Peyer's patch (tissue), 4 donors: ENCODE data around the gene RNASE7. TPM values are rescaled to one million over a fixed set of nuclear protein-coding genes. Genes with fewer than 3 reads are reported as not detected.

ENCODE experiments used
- DNase-seq, 3 donors: peaks; one replicate each; pipeline ENCODE4 v3.0.0-alpha.2; 2017 to 2019
- H3K27ac ChIP-seq, 4 donors: fragments of 200-600 bp; sonication (generic); one replicate each; pipeline ENCODE4 v1.5.1; 2016 to 2019
- H3K27me3 ChIP-seq, 2 donors: fragments of 200-600 bp; sonication (generic); one replicate each; pipeline ENCODE4 v1.5.1; 2019
- H3K36me3 ChIP-seq, 3 donors: fragments of 200-600 bp; sonication (generic); one replicate each; pipeline ENCODE4 v1.5.1; 2016 to 2019
- H3K4me1 ChIP-seq, 4 donors: fragments of 200-600 bp; sonication (generic); one replicate each; pipeline ENCODE4 v1.5.1; 2016 to 2019
- H3K4me3 ChIP-seq, 4 donors: fragments of 200-600 bp; sonication (generic); 1 replicate in 3 of 4; 2 replicates in 1 of 4; pipeline ENCODE4 v1.5.1; 2016 to 2019; ENCODE audit warnings: mild to moderate bottlenecking in 1 of 4
- H3K9me3 ChIP-seq, 4 donors: fragments of 200-600 bp; sonication (generic); one replicate each; pipeline ENCODE4 v1.5.1; 2016 to 2019; ENCODE audit warnings: mild to moderate bottlenecking in 1 of 4
- POLR2A ChIP-seq, 2 donors: fragments of 450-650 bp; IDR thresholded peaks; one replicate each; pipeline ENCODE4 v1.5.1; 2017; ENCODE audit warnings: antibody characterized with exemption in 2 of 2, mild to moderate bottlenecking in 2 of 2, moderate library complexity in 2 of 2
- total RNA-seq, 4 donors: library from RNA; depleted of rRNA; stranded (reverse); fragments of >200 nt; gene quantifications; one replicate each; pipeline ENCODE4 v1.1.0, GENCODE V29; 2016
- TF ChIP-seq, protein P1 (sequence below), 6 experiments: fragments of 450-650 bp in 4 of 6; fragments of 200-600 bp in 2 of 6; sonication (generic) in 1 of 6; IDR thresholded peaks; one replicate each; pipeline ENCODE4 v1.5.1; 2017 to 2019; ENCODE audit warnings: antibody characterized with exemption in 6 of 6, mild to moderate bottlenecking in 3 of 6, moderate library complexity in 1 of 6

Gene RNASE7, protein sequence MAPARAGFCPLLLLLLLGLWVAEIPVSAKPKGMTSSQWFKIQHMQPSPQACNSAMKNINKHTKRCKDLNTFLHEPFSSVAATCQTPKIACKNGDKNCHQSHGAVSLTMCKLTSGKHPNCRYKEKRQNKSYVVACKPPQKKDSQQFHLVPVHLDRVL
- not detected for total RNA-seq

DNA sequence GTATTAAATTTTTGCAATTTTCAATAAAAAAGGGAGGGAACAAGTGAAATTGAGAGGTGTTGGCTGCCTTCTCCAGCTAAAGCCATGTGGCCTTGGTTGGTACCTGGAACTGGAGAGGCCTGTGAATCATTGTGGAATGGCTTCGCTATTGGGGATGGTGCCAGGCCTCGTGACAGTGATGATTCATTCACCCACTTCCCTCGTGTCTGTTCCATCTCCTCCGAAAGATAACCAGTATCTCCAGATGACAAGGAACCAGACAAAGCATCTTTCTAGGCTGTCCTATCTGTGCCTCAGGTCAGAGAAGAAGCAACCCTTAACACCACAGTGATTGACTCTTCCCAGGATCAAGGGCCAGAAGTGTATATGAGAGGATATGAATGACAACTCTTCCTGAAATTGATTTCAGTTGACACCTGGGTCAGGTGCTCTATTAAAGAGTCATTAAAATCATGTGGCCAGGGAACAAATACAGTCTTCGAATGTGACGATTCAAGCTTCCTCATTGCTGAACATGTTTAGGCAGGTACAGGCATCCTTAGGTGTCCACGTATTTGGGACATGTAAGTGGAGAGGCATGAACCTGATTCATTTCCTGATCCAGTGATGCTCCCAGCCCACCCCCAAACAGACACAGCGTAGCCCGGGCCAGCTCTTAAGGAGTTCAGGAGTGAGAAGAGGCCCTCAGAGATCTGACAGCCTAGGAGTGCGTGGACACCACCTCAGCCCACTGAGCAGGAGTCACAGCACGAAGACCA is at the start of gene RNASE7:
TSS of gene RNASE7 (plus strand) at position 687 of the 758 bp plus-strand sequence. CDS start 631 bp downstream, outside the sequence.
- peaks cover 0 to 32% (median 3%) of the 10 kb centered on the region in 4 donors for H3K4me1 ChIP-seq

DNA sequence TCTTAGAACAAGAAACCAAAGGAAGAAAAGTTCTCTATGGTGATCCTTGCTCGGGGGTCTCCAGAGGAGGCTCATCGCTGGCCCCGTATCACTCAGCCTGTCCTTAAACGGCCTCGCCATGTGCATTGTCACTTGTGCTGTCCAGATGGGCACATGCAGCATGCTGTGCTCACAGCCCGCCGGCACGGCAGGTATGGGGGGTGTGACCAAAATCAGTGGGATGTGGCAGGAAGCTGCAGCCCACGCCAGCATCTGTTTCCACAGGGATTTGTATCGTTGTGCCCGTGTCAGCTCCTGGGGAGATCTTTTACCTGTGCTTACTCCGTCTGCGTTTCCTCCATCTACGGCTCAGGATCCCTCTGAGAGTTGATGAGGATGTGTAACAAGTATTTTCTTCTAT is 45.6 kb upstream of the RNASE7 start:
- peaks cover 0 to 27% (median under 1%) of the 10 kb centered on the region in 4 donors for H3K4me1 ChIP-seq
- H3K27ac ChIP-seq = no peak overlapping the region
- H3K9me3 ChIP-seq = no peaks in the 10 kb centered on the region
- peaks cover 0 to 54% (median 0%) of the 10 kb centered on the region in 3 donors for H3K36me3 ChIP-seq
- no peaks in the 10 kb centered on the region for H3K27me3 ChIP-seq
- no peak for TF ChIP-seq POLR2A (IDR thresholded peaks at IDR 0.05)
- TF ChIP-seq, protein P1, sequence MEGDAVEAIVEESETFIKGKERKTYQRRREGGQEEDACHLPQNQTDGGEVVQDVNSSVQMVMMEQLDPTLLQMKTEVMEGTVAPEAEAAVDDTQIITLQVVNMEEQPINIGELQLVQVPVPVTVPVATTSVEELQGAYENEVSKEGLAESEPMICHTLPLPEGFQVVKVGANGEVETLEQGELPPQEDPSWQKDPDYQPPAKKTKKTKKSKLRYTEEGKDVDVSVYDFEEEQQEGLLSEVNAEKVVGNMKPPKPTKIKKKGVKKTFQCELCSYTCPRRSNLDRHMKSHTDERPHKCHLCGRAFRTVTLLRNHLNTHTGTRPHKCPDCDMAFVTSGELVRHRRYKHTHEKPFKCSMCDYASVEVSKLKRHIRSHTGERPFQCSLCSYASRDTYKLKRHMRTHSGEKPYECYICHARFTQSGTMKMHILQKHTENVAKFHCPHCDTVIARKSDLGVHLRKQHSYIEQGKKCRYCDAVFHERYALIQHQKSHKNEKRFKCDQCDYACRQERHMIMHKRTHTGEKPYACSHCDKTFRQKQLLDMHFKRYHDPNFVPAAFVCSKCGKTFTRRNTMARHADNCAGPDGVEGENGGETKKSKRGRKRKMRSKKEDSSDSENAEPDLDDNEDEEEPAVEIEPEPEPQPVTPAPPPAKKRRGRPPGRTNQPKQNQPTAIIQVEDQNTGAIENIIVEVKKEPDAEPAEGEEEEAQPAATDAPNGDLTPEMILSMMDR (IDR thresholded peaks at IDR 0.05) = no peak
- no peak for DNase-seq
- H3K4me3 ChIP-seq = no peak overlapping the region

More for the DNA sequence above, at the start of gene RNASE7:
- no peak within 1 kb of the TSS for H3K27ac ChIP-seq
- no peaks in the 10 kb centered on the region for H3K36me3 ChIP-seq
- no peak within 1 kb of the TSS for H3K4me3 ChIP-seq
- no peak for TF ChIP-seq POLR2A (IDR thresholded peaks at IDR 0.05)
- TF ChIP-seq, protein P1 (IDR thresholded peaks at IDR 0.05) = no peak
- H3K9me3 ChIP-seq = no peaks in the 10 kb centered on the region
- H3K27me3 ChIP-seq = no peaks in the 10 kb centered on the region
- no peak for DNase-seq

- Histone ChIP-seq H3K36me3 (peaks cover 0 to 50% (median 0%) of the 10 kb centered on the region in 3 donors), H3K27me3 (no peaks in the 10 kb centered on the region), H3K4me3 (no peak overlapping the region), H3K4me1 (peaks cover 0 to 21% (median 0%) of the 10 kb centered on the region in 4 donors), H3K27ac (no peak overlapping the region), H3K9me3 (no peaks in the 10 kb centered on the region)
- TF ChIP-seq POLR2A (IDR thresholded peaks at IDR 0.05) = no peak
- TF ChIP-seq, protein P1 (IDR thresholded peaks at IDR 0.05) = no peak
- DNase-seq = no peak
These were observed 45.0 kb upstream of the RNASE7 start for GRCh38 chr14:20997115-20997514.

- Histone ChIP-seq H3K27me3 (no peaks in the 10 kb centered on the region), H3K4me1 (peaks cover 0 to 19% (median 0%) of the 10 kb centered on the region in 4 donors), H3K27ac (no peak overlapping the region), H3K36me3 (peaks cover 0 to 46% (median 0%) of the 10 kb centered on the region in 3 donors), H3K4me3 (no peak overlapping the region), H3K9me3 (no peaks in the 10 kb centered on the region)
- TF ChIP-seq POLR2A (IDR thresholded peaks at IDR 0.05) = no peak
- TF ChIP-seq, protein P1 (IDR thresholded peaks at IDR 0.05) = no peak
- DNase-seq = no peak
These were observed 44.6 kb upstream of the RNASE7 start for GRCh38 chr14:20997564-20997963.

GRCh38 chr14:20998139-20998538 is 44.0 kb upstream of the RNASE7 start:
- Histone ChIP-seq H3K27me3 (no peaks in the 10 kb centered on the region), H3K36me3 (peaks cover 0 to 40% (median 0%) of the 10 kb centered on the region in 3 donors), H3K9me3 (no peaks in the 10 kb centered on the region), H3K27ac (no peak overlapping the region), H3K4me1 (peaks cover 0 to 19% (median 0%) of the 10 kb centered on the region in 4 donors), H3K4me3 (no peak overlapping the region)
- TF ChIP-seq POLR2A (IDR thresholded peaks at IDR 0.05) = no peak
- TF ChIP-seq, protein P1 (IDR thresholded peaks at IDR 0.05) = no peak
- DNase-seq = no peak
